MM.1S (cell line): ENCODE measurements around the gene TNIK.

Experiments
- EZH2 ChIP-seq: fragments of 300-600 bp; sonication (generic); optimal IDR thresholded peaks from 2 replicates; pipeline ENCODE3; 2017; ENCODE audit warnings: low read depth, mild to moderate bottlenecking, antibody characterized with exemption, low read length, mixed read lengths
- EZH2phosphoT487 ChIP-seq: fragments of 300-600 bp; sonication (generic); IDR thresholded peaks from 2 replicates; pipeline ENCODE4 v1.6.1; 2018; ENCODE audit warnings: antibody characterized with exemption, low read length
- TF ChIP-seq, protein P1 (sequence below): fragments of 300-600 bp; sonication (generic); IDR thresholded peaks from 2 replicates; pipeline ENCODE4 v1.5.1; 2016; ENCODE audit warnings: antibody characterized with exemption, low read length, mixed read lengths

DNA sequence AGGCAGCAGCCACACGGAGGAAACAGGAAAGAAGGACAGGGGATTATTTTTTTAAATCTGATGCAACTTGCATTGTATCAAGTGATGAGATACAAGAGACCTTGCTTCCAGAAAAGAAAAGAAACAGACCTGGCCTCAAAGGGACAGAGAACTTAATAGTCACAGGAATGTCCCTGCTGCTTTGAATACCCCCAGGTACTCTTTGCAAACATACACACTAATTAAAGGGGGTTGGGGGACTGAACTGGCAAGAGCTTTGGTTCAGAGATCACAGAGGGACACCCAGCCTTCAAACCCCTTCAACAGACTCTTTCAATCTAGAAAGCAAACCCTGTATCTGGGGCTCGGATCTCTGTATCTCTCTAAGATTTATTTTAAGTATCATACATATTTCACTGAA lies 18.0 kb downstream of the TNIK start:
- TF ChIP-seq, protein P1, sequence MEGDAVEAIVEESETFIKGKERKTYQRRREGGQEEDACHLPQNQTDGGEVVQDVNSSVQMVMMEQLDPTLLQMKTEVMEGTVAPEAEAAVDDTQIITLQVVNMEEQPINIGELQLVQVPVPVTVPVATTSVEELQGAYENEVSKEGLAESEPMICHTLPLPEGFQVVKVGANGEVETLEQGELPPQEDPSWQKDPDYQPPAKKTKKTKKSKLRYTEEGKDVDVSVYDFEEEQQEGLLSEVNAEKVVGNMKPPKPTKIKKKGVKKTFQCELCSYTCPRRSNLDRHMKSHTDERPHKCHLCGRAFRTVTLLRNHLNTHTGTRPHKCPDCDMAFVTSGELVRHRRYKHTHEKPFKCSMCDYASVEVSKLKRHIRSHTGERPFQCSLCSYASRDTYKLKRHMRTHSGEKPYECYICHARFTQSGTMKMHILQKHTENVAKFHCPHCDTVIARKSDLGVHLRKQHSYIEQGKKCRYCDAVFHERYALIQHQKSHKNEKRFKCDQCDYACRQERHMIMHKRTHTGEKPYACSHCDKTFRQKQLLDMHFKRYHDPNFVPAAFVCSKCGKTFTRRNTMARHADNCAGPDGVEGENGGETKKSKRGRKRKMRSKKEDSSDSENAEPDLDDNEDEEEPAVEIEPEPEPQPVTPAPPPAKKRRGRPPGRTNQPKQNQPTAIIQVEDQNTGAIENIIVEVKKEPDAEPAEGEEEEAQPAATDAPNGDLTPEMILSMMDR, result no peak
- no peak for TF ChIP-seq EZH2
- no peak for TF ChIP-seq EZH2phosphoT487
